Eye (tissue), 1 donor: ENCODE measurements around the gene CRB3.
A peak's percentile ranks its signal among the peaks of the same experiment; 100 is the strongest.
"Not testable (repeated sequence)": the region's sequence is repeated elsewhere in the genome, so short reads cannot be mapped to it uniquely, and the experiment has no call there.

Experiments used
- DNase-seq: peaks from one replicate; pipeline ENCODE4 v3.0.0-alpha.2; 2015

CRB3 gene

GRCh38 chr19:6464070-6464873, at the start of gene CRB3:
CRB3 (plus strand) TSS chr19:6464271; CDS start chr19:6464702, 431 bp downstream.
- peak; percentile 35 for DNase-seq

- DNase-seq, result no peak
Observed at GRCh38 chr19:6414793-6415590, 49.1 kb upstream of the CRB3 start.

DNA sequence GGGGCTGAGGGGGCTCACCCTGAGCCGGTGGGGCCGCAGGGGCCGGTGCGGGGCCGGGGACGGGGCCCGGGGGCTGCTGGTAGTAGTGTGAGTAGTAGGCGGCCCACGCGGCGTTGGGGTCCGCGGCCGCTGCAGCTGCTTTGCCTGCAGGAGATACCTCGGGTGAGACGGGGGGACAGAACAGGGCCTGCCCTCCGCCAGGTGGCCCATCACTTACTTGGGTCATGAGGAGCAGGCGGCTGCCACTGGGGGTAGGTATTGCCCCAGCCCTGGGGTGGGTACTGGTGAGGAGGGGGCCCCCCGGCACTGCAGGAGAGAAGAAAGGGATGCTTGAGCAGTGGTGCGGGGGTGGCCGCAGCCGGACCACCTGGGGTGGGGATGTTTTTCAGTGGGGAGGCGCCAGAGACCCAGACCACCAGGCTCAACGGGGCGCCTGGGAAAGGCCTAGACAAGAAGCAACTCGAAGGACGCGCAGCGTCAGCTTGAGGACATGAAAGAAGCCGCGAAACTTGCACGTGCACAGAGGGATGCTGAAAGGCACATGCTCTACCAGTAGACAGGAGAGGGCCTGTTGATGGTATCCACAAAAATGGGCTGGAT, 48.4 kb upstream of the CRB3 start:
- DNase-seq, result no peak

- DNase-seq, result no peak
Observed at GRCh38 chr19:6416658-6417405, 47.2 kb upstream of the CRB3 start.

- peak; percentile 38 for DNase-seq
Observed at GRCh38 chr19:6417713-6418561, 46.1 kb upstream of the CRB3 start.

DNA sequence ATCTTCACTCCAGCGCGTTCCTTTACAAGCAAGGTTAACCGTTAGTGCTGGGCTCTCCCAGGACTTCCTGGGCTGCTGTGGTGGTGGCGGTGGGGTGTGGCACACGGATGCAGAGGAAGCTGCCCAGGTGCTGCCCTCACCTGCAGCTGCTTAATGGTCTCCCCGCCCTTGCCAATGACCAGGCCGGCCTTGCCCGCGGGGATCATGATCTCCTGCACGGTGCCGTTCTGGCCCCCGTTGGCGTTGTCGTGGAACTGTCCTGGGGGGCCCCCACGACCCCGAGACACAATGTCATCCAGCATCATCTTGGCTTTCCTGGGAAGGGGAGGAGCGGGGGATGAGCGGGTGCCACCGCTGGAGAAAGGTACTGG, 45.5 kb upstream of the CRB3 start:
- no peak for DNase-seq

DNA sequence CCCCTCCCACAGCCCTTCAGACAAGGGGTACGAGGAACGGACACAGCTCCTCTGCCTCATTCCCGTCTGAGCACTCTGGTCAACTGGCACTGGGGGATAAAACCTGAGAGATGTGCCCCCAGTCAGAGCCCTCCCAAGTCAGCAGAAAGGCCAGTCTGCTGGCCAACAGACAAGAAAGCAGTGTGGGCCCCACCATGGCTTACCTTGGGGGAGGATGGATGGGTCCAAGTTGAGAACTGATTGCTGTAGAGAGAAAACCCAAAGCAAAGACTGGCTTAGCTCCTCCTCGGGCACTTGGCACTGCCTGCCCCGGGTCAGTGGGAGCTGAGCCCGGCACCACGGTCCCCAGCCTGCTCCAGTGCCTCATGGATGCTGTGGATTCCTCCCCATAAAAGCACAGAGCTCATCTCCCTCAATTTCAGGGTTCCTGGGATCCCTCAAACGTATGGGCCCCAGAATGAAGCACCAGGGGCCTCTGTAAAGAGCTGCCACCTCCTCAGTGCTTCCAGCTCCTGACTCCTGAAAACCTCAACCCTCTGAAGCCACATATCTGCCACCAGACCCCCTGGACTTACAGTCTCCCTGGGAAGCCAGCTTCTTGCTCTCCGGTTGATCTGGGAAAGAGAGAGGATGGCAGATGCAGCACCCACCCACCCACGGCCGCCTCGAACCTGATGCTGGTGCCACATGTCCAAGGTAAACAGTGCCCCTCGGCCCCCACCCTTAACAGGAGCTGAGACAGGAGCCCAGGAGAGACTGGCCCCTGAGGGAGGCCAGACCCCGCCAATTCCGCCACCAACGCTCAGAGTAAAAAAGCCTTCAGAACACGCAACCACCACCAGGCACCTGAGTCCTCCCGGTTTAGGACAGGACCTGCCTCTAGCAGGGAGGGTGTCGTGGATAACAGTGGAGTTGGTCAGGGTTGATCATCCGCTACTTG, 42.7 kb upstream of the CRB3 start:
- DNase-seq, result no peak

DNA sequence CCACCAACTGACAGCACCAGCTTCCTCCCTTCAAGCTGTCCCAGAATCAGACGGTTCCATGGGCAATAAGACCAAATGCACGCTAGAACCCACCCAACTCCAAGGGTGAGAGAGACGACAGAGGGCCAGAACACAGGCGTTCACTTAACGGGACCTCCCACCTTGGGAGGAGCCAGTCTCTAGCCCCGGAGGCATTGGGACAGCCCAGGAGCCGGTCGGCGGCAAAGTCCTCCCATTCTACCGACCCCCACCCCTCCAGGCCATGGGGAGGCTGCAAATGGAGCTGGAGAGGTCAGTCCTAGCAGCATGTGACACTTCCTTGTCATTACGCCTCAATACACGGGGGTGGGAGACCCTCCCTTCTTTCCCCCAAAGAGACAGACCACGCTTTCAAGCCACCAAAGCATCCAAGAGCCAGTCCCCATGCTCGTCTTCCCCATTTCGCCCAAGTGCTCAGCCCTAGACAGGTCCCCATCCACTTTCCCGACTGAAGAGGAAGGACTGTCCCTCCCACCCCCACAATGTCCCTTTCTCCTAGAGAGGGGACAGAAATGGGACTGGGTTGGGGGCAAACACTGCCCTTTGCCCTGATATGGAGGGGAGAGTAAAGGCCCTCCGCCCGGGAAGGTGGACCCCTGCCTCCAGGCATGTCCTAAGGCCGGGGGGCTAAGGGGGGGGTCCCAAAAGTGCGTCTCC, 40.4 kb upstream of the CRB3 start:
- DNase-seq, result peak; percentile 55

DNA sequence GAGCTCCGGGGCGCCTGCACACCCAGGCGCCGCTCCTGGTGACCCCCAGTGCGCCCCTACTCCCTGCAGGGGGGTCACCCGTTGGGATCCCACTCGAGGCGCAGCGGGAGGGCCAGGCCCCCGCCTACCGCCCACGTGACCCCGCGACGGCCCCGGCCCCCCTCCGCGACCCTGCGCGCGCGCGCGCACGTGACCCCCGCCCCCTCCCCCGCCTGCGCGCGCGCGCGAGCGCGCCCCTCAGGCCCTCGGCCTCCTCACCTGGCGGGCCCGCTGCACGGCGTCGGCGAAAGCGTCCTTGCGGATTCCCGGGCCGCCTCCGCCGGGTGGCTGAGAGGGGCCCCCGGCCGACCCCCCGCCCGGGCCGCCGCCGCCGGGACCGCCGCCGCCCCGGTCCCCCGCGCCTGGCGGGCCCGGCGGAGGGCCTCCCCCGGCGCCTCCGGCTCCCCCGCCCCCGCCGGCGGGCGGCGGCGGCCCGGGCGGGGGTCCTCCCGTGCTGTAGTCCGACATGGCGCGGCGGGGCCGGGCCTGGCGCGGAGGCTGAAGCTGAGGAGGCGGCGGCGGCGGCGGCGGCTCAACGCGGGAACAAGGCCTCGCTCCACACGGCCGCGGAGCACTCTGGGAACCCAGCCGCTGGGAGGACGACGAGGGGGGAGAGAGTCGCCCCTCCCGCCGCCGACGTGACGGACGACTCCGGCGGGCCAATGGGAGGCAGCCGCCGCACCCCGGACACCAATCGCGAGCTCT, 39.7 kb upstream of the CRB3 start, which contains the start of gene KHSRP:
TSS of gene KHSRP (minus strand) at position 617 of the 744 bp plus-strand sequence. CDS start at position 507, 110 bp downstream.
- DNase-seq, result peak; percentile 33

DNA sequence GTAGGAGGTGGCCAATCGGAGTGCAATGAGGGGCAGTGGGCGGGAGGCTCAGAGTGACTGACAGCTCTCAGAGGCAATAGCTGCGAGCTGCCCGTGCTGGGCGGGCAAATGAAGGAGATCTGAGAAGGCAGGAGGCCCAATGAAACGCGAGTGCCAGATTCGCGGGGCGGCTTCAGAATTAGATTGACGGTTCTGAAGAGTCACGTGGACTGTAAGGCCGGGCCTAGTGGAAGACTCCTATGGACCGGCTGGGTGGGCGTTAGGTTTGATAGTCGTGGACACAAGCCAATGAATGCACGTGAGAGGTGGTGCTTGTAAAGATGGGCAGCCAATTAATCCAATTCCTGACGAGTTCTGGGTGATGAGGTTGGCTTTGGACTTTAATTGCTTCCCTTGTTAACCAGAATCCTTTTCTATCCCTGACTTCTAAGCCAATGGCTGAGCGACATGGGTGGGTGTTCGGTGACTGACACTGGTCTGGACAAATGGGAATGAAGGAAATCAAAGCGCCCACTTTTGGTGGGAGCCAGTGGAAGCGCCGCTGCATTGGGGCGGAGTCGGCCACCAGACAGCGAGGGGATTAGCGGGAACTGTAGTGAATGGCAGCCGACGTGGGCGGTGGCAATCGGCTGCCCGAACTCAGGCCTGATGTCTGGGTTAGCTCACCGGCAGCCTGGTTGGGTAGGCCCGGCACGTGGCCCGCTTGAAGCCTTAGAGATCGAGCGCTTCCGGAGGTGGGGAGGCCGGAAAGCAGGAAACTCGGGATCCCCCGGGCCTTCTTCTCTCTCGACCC, 38.9 kb upstream of the CRB3 start:
- DNase-seq, result peak; percentile 100

GRCh38 chr19:6425732-6426620, 38.1 kb upstream of the CRB3 start:
- DNase-seq, result peak; percentile 20

DNA sequence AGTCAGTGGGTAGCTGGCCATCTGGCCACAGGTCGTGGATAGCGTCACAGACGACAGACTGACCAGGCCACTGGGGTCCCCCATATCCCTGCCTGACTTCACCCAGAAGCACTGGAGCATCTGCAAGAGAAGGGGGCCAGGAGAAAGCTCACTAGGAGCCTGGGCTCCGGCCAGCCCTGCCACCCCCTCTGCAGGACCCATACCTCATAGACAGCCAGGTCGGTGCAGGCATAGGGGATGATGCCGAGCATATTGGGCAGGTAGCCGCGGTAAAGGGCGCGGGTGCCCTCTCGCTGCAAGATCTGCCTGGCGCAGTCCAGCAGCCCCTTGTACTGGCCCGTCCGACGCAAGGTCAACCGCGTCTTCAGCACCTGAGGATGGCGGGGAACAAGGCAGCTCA, 36.9 kb upstream of the CRB3 start:
- no peak for DNase-seq

DNA sequence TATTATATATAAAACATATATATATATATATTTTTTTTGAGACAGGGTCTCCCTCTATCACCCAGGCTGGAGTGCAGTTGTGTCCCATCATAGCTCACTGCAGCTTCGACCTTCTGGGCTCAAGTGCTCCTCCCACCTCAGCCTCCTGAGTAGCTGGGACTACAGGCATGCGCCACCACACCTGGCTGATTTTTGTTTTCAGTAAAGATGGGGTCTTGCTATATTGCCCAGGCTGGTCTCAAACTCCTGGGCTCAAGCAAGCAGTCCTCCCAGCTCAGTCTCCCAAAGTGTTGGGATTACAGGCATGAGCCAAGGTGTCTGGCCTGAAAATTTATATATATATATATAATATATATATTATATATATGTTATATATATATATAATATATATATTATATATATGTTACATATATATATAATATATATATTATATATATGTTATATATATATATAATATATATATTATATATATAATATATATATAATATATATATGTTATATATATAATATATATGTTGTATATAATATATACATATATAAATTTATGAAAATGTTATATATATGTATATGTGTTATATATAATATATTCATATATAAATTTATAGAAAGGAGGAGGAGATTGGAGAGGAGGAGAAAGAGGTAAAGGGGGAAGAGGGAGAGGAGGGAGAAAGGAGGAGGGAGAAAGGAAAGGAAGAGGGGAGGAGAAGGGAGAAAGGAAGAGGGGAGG, 35.2 kb upstream of the CRB3 start:
- not testable (repeated sequence) for DNase-seq

- no peak for DNase-seq
Observed at GRCh38 chr19:6429419-6430221, 34.5 kb upstream of the CRB3 start.

DNA sequence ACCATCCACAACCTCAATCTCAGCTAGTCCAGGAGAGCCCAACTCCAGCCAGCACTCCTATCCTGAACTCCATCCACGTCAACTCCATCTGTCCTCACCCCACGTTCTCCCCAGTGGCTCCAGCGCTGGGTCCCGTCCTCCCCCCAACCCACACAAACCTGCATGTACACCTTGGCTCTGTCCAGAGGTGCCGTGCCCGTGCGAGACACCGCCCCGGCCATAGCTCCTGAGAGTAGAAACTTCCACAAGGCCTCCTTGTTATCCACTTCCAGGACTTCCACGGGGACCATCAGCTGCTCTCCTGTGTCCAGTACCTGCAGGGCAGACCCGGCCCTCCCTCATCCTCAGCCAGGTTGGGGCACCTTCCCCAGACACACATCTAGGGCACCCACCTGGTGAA, 32.2 kb upstream of the CRB3 start:
- DNase-seq, result no peak

DNA sequence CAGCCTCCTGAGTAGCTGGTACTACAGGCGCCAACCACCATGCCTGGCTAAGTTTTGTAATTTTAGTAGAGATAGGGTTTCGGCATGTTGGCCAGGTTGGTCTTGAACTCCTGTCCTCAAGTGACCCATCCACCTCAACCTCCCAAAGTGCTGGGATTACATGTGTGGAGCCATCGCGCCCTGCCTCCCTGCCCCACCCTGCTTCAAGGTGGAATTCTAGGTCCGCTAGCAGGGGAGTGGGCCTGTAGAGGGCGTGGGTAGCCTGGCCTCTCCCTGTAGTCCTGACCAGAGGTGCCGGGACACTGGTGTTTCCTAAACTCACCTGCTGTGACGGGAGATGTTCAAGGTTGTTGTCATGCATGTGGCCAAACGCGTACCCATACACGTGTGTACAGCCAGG, 30.9 kb upstream of the CRB3 start:
- DNase-seq, result no peak
